HS-5 (cell line): ENCODE results near the gene HNRNPLL.

Source experiments
- DNase-seq: peaks from one replicate; pipeline ENCODE4 v3.0.0-alpha.2; 2012; ENCODE audit warnings: low read depth

The HNRNPLL gene

DNA sequence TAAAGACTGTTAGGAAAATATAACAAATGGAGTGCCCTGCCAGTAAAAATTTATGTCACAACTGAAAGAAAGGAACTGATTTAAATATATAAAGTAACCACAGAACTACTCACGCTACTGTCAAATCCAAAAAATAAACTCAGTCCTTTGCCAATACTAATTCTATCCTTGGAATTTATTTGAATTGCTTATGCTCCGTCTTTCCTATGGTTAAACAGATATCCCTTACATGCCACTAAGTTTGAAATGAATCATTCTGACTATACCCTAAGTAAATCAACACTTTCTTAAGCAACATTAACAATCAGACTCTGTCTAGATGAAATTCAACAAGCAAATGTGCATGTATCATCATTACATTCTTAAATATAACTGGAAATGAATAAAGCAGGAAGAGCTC, 9.8 kb downstream of the HNRNPLL start:
- peak; percentile 48 for DNase-seq

DNA sequence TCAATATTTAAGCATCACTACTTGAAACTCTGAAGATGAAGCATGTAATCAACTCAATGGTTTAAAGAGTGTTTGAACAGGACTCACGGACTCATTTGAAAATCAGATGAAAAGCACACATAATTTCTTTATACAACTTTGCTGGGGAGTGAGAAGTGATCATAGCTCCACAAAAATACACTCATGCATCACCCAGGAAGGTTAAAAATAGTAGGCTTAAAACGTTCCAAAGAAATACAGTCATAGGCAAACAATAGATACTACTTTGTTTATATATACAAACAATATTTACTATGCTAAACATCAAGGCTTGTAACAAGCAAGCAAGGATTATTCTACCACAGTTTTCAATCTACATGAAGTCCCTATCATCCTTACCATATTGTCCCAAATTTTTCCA, 11.6 kb downstream of the HNRNPLL start:
- no peak for DNase-seq

DNA sequence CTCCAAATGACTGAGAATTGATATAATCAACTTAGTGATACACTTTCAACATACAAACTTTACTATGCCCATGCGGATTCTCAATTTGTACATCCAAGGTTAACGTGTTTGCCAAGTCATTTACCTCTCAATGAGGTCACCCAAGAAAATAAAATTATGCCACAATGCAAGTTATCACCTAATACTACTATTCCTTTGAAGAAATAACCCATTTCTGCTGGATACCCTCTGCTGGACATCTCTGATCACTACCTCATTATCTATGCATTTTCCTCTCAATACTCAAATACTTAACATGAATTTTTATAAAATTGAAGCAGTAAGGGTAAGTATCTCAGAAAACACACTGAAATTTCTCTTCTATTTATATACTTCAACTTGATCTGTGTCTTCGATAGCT, 12.7 kb downstream of the HNRNPLL start:
- DNase-seq, result no peak

DNA sequence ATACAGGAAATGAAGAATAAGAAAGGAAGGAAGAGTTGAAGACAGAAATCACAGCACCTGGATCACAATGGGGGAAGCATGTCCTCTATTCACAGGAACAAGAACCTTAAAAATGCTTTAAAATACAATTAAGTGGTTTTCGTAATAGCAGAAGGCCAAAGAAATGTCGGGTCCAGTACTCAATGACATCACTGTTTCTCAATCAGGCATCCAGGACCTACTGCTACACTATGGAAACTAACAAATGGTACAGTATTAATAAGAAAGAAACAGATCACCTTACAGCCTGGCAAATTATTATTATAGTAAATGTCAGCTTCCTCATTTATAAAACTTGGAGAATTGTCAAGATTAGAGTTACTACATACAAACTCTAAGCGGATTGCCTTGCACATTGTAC, 15.8 kb downstream of the HNRNPLL start:
- no peak for DNase-seq

DNA sequence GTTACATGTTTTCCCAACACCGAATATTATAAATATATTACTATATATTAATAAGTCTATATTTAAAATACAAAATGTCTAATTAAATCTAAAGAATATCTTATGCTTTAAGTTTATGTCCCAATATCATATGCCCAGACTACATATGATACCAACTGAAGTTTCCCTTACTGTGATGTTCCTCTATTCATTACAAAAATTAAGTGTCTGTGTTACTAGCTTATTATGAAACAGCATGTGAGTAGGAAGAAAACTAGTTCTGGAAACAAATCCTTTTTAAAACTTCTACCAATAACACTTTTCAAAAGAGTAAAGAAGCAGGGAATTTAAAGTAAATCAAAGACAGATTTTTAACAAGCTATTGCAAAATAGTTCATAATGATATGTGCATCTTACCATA, 17.8 kb downstream of the HNRNPLL start:
- DNase-seq, result no peak

DNA sequence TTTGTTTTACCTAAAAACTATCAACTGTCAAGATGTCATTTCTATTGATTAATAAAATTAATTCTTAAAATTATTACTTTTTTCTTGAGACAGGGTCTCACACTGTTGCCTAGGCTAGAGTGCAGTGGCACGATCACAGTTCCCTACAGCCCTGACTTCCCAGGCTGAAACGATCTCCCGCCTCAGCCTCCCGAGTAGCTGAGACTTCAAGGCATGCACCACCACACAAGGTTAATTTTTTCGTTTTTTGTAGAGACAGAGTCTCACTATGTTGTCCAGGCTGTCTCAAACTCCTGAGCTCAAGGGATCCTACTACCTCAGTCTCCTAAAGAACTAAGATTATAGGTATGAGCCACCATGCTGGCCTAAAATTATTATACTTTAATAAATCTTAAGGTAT, 18.7 kb downstream of the HNRNPLL start:
- no peak for DNase-seq

DNA sequence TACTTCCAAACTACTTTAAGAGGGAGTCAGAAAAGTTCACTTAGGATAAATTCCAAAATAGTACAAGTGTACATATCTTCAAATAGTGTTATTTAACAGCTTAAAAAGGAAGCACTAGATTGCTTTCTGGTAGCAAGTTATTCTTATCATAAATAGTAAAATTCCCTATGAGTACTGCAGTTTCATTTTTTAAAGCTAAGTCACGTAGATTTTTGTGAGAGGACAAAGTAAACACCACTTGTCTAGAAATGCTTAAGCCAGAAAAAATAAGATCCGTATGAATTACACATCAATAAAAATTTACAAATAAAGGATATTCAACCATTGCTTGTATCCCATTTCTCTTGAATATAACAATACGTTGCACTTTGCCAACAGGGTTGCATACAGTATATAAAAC, 19.2 kb downstream of the HNRNPLL start:
- no peak for DNase-seq

DNA sequence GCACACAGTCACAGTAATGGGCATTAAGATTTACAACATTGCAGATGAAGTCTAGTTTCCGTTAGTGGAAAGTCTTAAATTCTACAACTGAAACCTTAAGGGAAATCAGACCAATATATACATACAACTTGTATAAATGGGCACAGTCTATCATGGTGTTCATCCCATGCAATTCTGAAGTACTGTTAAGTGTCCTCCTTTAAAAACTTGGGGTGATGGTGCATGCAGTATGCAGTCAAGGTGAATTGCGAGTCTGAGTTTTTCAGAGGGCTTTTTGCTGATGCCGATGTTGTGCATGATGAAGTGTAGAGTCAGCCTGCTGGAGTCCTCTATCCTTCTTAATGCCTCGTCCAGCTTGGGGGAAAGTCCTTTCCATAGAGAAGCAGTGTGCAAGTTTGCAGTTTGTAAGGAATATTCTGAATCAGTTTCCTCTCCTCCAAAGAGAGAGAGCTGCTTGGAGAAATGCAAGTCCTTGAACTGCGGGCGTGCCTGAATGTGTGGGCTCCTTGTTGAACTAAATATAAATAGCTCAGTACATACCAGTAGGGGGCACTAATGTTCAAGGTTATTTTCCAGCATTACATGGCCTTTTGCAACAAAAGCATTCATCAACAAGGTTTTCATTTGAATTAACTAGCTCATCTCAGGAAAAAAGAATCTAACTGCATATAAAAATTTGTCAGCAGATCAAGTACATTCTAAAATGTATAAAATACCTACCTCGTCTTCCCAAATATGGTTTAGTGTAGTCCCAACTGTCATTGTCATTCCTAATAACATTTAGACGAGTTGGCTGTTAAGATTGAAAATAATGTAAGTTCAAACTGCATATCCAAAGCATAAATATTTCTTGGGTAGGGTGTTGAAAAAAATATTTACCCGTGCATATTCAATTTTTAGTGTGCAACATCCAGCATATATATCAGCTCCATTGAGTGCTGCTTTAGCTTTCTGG, 21.3 kb downstream of the HNRNPLL start:
- DNase-seq, result no peak

DNA sequence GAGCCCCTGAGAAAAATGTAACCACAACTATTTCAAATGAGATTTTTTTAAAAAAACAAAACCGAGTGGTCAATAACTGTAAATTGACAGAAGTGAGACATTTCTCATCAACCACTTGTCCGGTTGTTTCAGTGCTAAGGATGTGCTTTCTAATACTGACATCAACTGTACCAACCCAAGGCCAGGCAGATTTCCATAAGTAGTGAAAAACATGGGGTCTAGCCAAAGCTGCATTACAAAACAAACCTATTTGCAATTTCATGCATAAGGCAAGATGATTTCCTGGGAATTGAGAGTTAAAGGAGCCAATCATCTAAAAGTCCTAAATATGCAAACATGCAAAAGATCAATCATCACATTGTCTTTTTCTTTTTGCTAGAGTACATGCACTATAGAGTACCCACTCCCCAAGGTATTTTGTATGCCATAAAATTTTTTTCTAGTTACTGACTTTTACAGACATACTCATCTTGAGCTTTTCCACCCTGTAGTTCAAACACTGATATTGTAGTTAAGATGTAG, 22.6 kb downstream of the HNRNPLL start:
- no peak for DNase-seq

DNA sequence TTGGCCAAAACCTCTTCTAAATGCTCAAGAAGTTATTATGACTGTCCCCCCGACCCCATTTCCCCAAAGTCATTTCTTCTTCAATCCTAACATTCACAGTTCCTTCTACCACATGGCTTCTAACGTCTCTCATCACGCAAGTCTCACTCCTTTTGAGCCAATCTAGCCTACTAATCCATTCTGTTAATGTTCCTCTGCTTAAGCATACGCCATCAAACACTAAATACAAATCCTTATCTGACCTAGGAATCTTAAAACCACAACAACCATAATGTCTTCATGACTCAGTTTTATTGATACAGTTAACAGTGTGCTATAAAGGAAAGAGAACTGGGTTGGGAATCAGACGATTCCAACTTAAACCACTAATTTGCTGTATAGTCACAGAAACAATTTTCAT, 23.9 kb downstream of the HNRNPLL start:
- DNase-seq, result no peak

DNA sequence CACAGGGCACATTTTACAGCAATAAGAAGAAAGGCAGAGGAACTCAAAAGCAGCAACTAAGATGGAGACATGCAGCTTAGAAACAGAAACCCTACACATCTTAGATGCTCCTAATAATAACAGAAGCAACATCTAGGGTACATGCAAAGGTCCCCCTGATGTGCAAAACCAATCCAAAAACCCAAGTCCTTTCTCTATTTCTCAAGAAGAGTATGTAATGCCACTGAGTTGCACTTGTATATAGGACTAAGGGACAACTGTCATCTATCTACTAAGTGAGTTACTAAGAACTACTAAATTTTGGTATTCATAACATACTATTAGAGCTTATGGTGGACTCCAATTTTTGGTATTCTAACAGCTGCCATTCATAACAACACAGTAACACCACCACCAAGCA, 28.4 kb downstream of the HNRNPLL start:
- DNase-seq, result no peak

DNA sequence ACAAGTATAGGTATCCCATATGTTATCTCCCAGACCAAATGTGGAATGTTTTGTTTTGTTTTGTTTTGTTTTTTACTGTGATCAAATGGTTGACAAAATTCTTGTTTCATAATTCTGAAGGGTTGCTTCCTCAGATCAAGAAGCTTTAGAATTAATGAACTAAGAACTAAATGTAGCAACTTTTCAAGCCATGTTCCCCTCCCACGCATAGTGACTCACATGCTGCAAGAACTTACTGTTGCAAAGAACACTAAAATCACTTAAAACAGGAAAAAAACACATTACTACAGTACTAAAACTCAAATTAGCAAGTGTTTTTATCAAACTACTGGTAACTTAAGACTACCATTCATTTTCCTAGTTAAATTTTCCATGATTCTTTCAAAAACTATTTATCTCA, 30.6 kb downstream of the HNRNPLL start:
- DNase-seq, result no peak

DNA sequence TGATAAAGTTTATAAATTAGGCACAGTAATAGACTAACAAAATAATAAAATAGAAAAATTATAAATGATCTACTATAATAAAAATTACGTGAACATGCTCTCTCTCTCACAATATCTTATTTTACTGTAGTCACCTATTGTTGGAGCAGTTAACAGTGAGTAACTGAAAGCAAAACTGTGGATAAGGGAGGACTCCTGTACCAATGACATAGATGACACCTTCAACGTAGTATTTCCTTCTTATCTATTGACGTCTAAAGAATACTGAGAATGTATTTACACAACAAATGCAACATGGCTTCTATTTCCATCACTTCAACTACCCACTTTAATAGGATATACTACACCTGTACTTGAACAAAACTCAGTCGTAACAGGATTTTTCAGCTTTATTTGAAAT, 31.5 kb downstream of the HNRNPLL start:
- DNase-seq, result no peak

DNA sequence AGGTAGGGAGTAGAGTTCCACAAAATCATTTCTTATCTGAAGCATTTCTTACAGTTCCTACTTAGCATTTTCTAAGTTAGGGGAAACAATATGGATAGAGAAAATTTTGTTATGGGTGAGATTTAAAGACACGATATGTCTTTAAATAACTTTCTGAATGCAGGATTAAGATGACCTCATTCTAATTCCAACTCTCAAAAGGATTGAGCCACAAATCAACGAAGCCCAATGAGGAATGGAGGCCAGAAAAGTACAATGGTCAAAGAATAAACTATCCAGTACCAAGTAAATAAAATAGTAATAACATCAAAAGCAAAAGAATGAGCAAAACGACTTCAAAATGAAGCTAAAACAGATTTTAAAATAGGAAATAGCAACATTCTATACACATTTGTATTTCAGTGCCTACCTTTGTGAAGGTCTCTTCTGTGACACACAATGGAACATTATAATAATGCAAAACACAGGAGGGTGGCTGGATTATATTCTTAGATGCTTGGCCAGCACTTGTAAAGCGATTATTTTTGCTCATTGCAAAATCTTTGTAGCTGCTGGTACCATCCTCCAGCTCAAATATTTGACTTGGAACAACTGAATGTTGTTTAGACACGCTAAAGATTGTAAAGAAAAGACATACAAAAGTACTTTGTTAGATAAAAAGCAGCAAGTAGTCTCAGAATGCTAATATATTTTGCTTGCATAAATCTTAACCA, 33.8 kb downstream of the HNRNPLL start:
- no peak for DNase-seq

DNA sequence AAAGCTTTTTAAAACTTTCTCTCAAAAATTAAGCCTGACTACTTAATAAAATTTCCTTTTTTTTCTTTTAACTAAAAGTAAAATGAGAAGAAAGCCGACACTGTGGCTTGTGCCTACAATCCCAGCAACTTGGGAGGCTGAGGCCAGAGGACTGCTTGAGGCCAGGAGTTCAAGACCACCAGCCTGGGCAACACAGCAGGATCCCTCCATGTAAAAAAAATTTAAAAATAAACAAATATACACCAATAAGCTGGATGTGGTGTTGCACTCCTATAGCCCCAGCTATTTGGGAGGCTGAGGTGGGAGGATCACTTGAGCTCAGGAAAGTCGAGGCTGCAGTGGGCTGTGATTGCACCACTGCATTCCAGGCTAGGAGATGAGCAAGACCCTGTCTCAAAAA, 37.4 kb downstream of the HNRNPLL start:
- no peak for DNase-seq

DNA sequence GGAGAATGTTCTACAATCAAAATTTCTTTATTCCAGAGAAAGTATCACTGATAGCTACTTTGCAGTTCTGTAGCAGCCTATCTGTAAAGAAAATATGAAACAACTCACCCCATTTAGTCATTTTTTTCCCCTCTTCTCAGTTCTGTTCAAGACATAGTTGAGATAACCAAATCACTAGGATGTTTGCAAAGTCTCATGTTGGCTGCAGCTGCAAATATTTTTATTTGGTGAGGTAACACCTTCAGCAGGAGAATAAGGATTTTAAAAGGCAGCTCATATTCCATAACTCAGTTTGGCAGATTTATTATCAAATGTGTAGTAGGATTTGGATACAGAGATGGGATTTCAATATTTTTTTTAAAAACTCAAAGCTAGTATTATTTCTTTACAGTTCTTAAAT, 41.0 kb downstream of the HNRNPLL start:
- DNase-seq, result no peak

DNA sequence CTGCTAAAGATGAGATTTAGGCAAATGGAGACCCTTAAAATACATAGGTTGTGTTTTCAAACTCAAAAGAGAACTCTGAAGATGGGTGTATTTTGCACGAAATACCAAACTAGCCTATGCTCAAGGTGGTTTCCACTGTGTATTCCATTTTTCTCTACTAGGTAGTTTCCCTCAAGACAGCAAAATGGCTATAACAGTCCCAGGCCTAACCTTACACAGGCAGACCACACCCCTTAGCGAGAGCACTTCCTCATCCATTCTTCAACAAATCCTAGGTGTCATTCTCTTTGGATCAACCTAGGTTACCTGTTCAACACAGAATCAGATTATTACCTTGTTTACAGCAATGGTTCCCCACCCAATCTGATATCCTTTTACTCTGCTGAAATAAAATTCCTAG, 42.6 kb downstream of the HNRNPLL start:
- no peak for DNase-seq

DNA sequence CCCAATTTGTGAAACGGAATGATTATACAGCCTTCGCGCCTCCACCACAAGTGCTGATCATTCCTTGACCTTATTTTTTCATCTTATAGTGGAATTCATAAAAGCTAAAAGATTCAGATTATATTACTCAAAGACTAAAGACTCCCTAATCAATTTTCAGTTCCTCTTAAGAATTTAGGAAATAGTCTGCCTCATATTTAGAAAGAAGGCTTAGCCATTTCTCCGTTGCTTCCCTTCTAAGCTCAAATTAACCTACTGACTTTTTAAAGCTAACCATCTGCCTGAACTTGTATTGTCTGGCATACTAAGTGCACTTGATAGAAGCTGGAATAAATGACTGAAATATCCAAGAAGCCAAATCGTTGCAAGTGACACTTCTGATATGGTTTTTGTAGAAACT, 44.7 kb downstream of the HNRNPLL start:
- DNase-seq, result no peak

DNA sequence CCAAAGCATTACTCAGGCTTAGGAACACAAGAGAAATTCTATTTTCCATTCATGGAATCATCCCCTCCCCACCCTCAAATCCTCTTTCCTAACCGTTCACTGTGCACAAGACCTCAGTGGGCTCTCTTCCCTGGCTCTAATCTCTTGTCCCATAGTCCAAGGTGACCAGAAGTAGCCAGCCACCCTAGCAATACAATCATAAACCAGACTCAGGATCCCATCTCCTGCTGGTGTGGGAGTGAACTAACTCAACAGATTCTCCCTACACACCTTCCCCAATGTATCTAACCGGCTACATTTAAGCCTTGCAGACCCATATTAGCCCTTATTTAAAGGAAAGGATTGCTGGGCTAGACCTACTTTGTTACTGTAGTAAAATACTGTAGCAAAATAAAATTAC, 45.5 kb downstream of the HNRNPLL start:
- no peak for DNase-seq

DNA sequence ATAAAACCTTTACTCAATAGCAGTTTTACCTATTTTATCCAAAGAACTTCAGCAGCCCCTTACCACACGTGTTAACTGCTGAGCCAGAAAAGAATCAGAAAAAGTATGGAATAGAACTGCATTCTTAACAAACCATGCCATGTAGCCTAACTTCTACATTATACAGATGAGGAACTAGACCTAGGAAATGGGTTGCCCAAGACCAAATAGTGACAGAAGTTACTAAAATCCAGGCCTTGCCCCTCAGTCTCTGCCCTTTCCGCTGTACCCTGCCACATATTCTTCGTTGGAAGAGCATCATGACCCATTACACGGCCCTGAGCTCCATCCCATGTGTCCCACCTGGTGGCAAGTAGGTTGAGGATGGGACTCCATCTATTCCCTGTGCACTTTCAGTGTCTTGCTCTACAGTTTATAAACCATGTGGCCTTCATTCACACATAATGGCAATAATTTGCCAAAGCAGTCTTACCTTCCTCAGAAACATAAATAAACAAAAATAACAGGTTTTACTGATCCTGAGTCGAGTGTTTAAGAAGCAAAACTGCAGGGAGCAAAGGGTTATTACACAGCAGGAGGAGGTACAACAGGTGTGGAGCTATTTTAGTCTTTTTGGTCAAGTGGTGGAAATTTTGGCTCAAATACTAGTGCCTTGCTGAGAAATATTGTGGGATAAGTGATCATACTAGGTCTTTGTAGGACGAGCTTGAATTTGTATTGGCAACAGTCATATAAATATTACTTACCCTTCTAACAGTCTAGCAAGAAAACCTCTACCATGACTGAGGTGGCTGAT, 46.5 kb downstream of the HNRNPLL start:
- no peak for DNase-seq

DNA sequence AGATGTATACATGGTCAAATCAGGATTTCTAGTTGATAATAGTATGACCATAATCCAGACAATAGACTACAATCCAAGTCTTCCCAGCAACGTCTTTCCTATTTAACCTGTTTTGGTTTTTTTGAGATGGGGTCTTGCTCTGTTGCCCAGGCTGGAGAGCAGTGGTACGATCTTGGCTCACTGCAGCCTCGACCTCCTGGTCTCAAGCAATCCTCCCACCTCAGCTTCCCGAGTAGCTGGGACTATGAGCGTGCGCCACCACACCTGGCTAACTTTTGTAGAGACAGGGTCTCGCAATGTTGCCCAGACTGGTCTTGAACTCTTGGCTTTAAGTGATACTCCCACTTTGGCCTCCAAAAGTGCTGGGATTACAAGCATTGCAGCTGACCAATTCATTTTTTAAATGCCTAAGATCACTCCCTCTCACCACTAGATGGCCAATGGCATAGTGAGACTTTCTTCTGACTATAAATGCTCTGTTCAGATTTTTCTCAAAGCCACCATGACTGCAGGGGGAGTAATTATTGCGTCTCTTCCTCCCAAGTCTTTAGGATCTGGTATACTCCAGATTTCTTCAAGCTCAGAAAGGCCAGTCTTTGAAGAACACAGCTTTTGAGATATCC, 47.6 kb downstream of the HNRNPLL start:
- DNase-seq, result no peak

DNA sequence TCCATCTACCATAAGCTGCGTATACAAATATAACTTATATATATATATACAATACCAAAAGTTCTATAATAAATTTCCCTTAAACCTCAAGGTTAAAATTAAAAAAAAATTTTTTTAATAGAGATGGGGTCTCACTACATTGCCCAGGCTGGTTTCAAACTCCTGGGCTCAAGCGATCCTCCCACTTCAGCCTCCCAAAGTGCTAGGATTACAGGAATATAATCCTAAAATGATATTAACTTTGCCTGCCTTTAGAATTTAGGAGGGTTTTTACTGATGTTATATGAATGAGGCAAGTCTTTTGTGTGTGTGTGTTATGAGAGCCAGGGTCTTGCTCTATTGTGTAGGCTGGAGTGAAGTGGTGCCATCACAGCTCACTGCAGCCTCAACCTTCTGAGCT, 49.2 kb downstream of the HNRNPLL start:
- no peak for DNase-seq
